Measurements from ENCODE around the gene EXOC4.

The EXOC4 gene

DNA sequence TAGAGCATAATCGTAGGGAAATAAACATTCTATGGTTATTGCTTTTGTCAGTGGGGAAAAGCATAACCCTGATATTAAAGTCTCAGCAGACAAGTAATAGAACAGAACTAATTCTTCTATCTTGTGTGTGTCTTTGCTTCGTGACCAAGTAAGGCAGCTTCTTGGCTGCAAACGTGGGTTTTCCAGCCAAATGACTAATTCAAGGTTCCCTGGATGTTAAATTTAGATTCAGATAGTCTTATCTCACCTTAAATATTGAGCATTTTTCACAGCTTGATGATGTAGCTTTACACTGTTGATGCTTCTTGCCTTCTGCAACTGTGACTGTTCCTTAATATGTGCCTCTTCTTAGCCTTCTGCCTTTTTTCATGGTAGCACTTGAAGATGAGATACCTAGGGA, 113.0 kb downstream of the EXOC4 start:
- no peak for DNase-seq (ENCODE audit: low spot score)

DNA sequence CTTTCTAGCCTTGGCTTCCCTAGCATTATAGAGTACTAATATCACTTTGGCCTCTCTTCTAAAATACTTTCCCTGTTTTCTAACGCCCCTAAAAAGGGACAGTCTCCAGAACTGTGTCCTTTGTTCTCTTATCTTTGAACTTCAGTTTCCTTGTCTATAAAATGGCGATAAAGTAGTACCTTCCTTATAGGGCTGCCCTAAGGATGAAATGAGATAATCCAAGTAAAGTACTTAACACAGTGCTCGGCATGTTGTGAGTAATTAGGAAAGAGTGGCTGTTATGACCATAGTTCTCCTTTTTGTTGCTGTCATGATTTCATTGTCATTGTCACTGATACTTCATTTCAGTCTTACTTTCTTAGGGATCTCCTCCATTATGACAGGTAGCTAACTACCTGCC, 114.7 kb downstream of the EXOC4 start:
- no peak for DNase-seq (ENCODE audit: low spot score)

DNA sequence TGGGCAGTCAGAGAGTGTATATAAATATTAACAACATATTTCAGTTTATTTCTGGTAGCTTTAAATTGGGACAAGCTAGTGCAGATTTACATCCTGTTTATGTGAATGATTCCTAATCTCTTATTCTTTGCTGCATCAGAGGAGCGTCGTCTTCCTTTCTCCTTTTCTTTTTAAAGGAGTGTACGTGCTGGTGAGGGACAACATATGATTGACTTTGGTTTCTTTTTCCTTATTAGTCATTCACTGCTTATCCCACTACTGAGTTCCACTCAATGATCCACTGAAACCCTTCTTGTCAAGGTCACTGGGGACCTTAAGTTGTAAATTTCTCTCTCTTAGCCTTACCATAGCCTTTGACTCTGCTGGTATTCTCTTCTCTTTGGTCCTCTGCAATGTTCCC, 116.3 kb downstream of the EXOC4 start:
- no peak for DNase-seq (ENCODE audit: low spot score)

DNA sequence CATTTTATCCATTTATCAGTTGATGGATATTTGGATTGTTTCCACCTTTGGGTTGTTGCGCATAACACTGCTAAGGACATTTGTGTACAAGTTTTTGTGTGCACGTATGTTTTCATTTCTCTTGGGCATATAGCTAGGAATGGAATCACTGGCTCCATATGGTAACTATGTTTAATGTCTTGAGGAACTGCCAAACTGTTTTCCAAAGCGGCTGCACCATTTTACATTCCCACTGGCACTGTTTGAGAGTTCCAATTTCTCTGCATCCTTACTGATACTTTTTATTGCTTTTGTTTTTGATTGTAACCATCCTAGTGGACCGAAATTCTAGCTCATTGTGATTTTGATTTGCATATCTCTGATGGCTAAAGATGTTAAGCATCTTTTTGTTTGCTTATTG, 118.7 kb downstream of the EXOC4 start:
- DNase-seq (ENCODE audit: low spot score): no peak

DNA sequence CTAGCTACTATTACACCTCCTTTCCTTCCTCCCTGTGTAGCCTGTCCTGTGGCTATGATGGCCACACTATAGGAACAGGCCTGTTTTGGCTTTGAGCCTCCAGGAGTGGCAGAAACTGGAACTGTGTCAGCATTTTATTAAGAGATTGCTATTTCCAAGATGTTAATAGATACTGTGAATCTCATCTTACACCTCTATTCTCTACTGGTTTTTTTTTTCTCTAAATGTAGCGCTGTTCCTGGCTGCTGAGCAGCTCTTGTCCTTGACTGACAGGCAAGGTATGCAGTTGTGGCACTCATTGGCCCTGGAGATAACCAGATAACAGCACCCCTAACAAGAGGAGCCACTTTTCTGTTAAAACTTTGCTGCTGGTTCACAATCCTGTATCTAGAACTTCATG, 119.5 kb downstream of the EXOC4 start:
- DNase-seq (ENCODE audit: low spot score): no peak

DNA sequence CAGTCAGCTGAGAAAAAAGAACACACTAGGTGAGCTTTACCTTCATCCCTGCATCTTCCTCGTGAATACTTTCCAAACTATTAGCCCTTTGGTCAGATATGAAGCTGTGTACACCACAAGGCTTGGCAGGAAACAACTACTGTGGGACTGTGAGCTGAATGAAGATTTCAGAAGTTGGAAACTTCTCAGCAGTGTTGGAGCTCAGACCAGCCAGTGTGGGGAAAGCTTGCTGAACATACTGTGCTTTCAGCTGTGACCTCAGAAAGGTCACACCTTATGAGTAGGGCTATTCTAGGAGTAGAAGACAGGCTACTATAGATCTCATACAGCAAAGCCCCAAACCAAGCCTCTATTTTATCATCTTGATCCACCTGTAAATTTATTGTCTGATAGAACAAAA, 123.6 kb downstream of the EXOC4 start:
- no peak for DNase-seq (ENCODE audit: low spot score)

DNA sequence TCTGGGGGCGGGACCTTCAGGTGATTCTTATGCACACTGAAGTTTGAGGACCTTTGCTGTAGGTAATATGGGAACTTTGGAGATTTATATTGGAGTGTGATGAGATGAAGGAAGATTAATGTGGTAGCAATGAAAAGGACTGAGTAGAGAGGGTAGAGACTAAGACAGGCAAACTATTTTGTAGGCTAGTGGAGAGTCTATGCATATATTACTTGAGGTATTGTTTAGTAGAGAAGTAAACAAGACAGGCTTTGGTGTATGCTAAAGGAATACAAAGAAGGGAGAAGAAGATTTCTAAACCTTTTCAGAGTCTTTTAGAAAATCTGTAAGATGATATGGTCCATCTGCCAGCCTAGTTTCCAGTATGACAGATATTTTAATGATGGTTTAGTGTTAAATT, 129.1 kb downstream of the EXOC4 start:
- DNase-seq (ENCODE audit: low spot score): no peak

DNA sequence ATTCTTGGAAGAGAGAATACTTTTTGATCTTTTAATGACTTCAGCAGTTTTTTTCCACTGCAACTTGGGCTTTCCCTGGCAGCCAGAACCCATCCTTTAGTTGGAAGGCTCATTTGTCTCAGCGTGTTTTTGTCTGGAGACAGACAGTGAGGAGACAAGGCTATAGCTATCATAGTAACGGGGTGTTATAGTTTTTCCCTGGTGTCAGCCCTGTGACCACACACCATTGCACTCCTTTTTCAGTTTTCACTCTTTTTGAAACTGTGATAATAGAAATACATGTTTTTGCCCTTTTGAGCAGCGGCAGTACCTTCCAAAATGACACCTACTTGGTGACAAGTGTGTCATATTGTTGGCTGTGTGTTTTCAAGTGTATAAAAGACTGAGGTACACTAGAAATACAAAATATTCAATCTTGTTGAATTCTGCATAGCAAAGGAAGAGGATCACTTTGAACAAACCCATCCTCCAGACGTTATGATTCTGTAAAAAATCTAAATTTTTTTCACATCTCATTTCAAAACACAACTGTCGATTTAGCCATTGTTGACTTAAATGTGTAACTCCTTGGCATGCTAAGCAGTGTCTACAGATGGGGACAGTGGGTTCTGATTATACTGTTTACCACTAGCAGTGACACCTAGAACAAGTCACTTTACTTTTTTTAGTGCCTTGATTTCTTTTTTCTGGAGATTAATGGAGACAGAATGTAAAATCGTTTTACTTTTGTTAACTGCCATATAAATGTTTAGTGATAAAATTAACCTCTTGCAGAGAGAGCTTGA, 130.1 kb downstream of the EXOC4 start:
- DNase-seq (ENCODE audit: low spot score): no peak

DNA sequence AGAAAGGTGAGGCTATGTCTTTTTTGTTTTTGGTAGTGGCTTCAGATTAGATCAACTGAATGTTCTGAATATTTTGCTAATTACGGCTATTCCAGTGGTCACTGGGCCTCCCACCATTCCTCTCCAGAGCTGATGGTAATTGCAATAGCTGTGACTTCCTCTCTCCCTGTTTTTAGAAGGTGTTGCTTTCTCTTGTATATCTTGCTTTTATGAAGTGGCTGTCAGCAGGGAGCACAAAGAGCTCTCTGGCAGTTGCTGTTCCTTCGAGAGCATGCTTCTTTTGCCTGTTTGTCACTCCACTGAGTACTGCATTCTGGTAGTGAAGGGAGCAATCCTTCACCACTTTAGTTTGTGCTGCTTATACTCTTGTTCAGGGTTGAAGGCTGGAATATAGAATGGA, 133.3 kb downstream of the EXOC4 start:
- DNase-seq (ENCODE audit: low spot score): no peak

DNA sequence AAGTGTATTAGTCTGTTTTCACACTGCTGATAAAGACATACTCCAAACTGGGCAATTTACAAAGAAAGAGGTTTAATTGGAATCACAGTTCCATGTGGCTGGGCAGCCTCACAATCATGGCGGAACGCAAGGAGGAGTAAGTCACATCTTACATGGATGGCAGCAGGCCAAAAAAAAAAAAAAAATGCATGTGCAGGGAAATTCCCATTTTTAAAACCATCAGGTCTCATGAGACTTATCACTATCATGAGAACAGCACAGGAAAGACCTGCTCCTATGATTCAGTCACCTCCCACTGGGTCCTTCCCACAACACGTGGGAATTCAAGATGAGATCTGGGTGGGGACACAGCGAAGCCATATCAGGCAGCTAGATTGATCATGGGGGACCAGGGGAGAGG, 136.8 kb downstream of the EXOC4 start:
- DNase-seq (ENCODE audit: low spot score): no peak

DNA sequence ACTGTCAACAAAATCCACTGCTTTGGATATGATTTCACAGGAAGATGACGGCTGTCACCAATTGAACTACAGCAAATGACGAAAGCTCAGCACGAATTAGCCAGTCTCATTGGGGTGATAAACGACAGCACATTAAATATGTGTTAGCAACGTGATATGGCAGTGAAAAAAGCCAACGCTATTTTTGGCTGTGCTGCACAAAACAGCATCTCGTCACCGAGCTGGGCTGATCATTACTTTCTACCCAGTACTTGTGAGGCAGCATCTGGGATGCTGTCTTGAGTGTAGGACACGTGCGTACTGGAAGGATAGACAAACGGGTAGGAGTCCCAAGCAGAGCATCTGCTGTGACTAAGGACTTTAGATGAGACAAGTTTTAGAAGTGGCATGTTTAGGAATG, 138.3 kb downstream of the EXOC4 start:
- no peak for DNase-seq (ENCODE audit: low spot score)

DNA sequence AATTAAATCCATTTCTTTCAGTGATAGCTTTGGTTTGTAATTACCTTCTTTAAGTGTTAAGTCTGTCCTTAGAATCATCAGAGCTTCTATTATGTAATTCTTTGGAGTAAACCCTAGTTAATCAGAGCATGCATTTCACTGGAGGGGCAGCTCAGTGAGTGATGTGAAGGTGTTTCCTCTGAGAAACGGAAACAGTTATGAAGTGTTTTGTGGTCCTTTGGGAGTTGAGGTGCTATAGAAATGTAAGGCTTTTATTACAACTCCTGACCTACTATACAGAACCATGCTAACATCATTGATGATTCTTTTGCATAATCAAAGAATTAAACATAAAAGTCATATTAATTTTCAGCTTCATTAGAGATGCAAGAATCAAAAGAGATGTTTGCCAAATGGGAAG, 141.5 kb downstream of the EXOC4 start:
- no peak for DNase-seq (ENCODE audit: low spot score)

DNA sequence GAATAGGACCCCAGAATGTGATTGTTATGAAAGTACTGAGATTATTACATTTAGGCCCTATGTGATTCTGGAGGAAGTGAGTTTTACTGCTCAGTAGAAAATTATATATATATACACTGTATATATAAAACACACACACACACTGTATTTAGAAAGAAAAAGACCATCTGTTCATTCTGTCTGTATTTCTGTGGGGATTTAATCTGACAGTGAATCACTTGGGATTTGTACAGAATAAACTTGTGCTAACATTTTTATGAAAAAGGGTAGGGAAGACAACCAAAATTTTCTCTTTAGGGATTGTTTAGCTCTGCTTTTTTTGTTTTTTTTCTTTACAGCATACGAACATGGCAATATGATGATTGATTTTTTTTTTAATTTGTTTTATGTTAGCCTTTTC, 142.7 kb downstream of the EXOC4 start:
- DNase-seq (ENCODE audit: low spot score): no peak

DNA sequence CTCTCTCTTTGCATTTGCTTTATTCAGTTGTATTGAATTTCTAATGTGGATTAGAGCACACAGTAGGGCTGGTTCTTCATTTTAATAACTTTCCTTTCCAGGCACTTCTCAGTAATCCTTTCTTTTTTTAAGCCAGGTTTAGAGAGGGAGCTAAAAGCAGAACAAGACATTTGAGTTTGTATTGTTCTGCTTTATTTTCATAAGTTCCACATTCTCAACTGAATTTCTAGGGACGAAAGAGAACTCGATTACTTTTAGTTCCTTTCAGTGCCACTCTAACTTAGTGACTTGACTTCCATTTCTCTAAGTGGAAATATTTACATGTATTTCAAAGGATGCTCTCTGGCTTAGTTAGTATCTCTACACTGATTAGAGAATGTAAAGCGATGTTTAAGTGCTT, 145.6 kb downstream of the EXOC4 start:
- DNase-seq (ENCODE audit: low spot score): no peak

DNA sequence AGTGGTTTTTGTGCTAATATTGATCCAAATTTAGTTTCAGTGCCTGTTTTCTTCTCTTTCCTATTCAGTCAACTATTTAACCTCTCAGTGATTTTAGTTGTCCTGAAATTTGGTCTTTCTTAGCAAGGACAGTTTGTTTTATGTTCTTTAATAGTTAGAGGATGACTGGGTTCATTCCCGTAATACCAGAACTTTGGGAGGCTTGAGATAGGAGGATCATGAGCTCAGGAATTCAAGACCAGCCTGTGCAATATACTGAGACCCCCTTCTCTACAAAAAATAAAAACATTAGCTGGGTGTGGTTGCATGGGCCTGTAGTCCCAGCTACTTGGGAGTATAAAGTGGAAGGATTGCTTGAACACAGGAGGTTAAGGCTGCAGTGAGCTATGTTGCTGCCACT, 148.3 kb downstream of the EXOC4 start:
- no peak for DNase-seq (ENCODE audit: low spot score)

DNA sequence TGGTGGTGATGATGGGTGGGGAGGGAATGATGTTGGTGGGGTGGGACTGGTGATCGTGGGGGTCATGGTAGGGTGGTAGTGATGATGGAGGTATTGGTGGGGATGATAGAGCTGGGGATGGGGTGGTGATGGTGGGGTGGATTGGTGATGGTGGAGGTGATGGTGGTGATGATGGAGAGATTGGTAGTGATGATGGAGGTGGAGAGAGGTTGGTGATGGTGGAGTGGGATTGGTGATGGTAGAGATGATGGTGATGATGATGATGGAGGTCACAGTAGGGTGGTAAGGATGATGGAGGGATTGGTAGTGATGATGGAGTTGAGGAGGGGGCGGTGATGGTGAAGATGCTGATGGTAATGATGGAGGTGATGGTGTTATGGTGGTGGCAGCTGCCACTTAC, 155.3 kb downstream of the EXOC4 start:
- DNase-seq (ENCODE audit: low spot score): no peak

DNA sequence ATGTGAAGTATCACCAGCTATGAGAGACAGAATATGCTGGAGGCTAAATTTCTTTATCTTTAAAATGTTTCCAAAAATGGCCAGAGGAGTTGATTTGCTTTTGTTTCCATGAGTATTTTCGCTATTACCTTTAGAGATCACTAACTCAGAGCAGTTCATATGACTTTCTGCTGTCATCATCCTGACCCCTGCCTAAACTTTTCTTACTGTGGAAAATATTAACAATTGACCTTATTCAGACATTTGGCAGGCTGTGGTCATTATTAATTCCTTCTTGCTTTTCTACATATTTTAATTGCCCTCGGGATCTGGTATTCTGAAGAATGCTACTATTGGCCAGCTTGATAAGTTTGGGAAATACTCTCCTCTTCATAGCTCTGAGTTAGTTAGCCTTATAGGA, 156.5 kb downstream of the EXOC4 start:
- DNase-seq (ENCODE audit: low spot score): no peak

DNA sequence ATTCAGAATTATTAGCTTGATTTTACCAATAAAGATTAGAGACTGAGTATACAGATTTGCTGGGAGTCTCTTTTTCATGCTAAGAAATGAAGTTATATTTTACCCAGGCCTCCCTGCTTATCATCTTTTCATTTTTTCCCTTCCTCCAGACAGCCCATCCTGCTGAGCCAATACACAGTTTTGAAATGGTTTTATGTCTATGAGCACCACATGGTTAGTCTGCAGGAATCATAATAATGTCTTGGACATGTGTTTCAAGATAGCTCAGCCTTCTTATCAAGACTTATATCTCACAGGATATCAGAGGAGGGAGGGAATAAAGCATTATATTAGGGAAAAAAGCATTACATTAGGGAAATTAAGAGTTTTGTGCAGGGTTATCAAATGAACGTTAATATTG, 157.1 kb downstream of the EXOC4 start:
- DNase-seq (ENCODE audit: low spot score): no peak

DNA sequence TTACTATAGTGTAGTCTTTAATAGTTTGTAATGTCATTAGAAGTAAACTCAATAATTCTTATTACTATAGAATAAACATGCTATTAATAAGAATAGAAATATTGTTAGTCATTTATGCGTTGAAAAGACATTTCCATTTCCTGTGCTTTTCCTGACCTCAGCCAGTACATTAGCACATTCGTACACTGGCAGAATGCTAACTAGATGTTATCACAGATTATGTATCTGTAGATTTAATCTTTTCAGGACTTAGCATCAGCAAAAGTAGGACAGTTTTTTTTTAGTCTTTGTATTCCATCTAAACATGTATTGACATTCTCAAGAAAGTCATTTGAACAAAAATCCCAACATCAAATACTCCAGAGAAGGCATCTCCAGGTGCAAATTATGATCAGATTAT, 158.5 kb downstream of the EXOC4 start:
- no peak for DNase-seq (ENCODE audit: low spot score)

DNA sequence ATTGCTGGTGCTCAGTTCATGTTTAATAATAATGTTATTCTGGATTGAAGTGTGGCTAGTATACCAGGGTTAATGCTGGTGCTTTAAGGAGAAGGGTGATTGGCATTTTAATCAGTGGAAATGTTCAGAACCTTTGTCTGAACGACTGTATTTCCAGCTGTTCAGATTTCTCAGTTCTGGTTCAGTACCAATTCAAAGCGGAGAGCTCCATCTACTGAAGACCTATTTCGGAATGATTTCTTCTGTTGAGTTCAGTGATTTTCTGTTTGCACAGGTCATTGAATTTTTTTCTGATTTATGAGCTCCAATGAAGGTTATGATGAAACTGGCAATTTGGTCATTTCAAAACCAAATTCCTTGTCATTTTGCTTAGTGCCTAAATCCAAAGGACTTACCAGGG, 160.1 kb downstream of the EXOC4 start:
- no peak for DNase-seq (ENCODE audit: low spot score)

DNA sequence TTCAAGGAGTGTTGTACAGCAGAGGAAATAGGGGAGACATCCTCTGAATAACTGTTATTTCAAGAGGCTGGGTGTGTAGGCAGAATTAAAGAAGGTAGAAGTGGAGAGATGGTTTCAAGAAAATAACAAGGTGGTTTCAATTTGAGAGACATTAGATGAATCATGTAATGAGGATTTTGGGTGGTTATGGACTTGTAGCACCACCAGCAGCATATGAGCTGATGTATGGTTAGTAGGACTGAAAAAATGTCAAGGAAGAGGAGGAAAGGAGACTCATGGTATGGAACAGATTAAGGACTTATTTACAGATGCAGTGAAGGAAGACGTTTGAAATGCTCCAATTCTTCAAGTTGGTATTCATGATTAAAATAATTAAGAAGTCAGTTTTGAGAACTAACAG, 166.2 kb downstream of the EXOC4 start:
- no peak for DNase-seq (ENCODE audit: low spot score)

DNA sequence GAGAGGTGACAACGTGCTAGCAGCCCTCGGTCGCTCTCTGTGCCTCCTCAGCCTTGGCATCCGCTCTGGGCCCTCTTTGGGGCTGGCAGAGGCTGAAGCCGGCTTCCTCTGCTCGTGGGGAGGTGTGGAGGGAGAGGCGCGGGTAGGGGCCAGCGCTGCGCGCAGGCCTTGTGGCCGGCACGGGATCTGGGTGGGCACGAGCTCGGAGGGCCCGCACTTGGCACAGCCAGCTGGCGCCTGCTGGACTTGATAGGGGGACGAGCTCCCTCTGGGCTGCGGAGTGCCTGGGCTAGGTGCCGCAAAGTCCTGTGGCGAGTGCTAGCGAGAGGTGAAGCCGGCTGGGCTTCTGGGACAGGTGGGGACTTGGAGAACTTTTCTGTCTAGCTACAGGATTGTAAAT, 170.7 kb downstream of the EXOC4 start:
- no peak for DNase-seq (ENCODE audit: low spot score)

DNA sequence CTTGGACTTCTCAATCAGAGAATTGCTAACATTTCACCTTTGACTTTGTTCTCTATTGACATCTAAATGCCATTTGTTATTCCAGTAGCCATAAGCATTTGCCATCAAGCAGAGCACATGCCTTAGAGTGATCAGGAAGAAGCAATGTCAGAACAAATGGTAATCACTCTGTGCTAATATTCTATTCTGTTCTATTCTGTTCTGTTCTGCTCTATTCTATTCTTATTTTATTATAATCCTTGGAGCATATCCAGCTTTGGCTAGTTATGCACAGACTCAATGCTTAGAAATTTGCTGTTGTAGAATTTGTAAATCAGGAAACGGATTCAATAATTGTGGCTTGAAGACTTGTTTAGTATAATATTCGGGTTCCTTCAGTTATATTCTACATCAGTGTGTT, 175.4 kb downstream of the EXOC4 start:
- no peak for DNase-seq (ENCODE audit: low spot score)

DNA sequence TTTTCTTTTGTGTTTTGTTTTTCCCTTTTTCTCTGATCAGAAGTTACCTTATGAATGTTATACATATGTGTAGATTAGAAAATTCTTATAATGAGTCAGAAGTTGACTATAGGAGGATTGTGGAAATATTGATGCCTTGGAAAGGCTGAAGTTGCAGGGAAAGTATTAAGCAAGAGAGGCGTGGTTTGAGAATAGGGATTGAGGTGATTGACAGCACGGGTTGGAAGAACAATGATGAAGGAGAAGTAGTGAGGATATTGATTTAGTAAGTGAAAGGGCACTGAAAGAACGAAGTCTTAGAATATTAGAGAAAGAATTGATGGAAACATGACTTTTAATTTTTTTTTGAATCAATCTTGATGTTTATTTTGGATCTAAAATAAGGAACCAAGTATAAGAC, 176.0 kb downstream of the EXOC4 start:
- no peak for DNase-seq (ENCODE audit: low spot score)

DNA sequence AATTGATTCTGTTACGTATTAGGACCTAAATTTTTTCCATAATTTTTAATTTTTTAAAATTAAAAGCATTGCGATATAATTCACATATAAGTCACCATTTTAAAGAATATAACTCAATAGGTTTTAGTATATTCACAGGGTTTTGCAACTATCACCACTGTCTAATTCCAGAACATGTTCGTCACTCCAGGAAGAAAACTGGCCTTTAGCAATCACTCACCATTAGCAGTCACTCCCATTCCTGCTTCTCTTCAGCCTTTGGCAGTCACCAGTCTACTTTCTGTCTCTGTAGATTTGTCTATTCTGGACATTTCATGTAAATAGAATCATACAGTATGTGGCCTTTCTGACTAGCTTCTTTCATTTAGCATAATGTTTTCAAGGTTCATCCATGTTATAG, 176.5 kb downstream of the EXOC4 start:
- no peak for DNase-seq (ENCODE audit: low spot score)
